RWPE2 (cell line): ENCODE measurements around the gene DEDD2.

ENCODE experiments used
- ATAC-seq: fragments of 200-7000 bp; cut with Tn5 transposase; 3 replicates; pipeline ENCODE4 v1.9.1; 2021; ENCODE audit warnings: low read depth
- DNase-seq: peaks from one replicate; pipeline ENCODE4 v3.0.0-alpha.2; 2020; ENCODE audit warnings: low spot score
- H3K27ac ChIP-seq: fragments of 450-650 bp; 2 replicates; pipeline ENCODE4 v1.5.1; 2017; ENCODE audit warnings: mild to moderate bottlenecking; ENCODE audit not compliant: poor library complexity, severe bottlenecking
- H3K27me3 ChIP-seq: fragments of 250-450 bp; sonication (Bioruptor Pico); 2 replicates; pipeline ENCODE4 v1.5.1; 2021; ENCODE audit warnings: mild to moderate bottlenecking, moderate library complexity; ENCODE audit not compliant: insufficient read depth, poor library complexity, severe bottlenecking
- H3K36me3 ChIP-seq: fragments of 250-450 bp; sonication (Bioruptor Pico); 2 replicates; pipeline ENCODE4 v1.5.1; 2020; ENCODE audit warnings: low read depth, mild to moderate bottlenecking, moderate library complexity
- H3K4me1 ChIP-seq: fragments of 250-450 bp; sonication (Bioruptor Pico); 2 replicates; pipeline ENCODE4 v1.5.1; 2021; ENCODE audit warnings: mild to moderate bottlenecking, moderate library complexity; ENCODE audit not compliant: insufficient read depth, poor library complexity, severe bottlenecking
- H3K4me3 ChIP-seq: fragments of 250-450 bp; sonication (Bioruptor Pico); 2 replicates; pipeline ENCODE4 v1.5.1; 2021; ENCODE audit warnings: mild to moderate bottlenecking, moderate library complexity; ENCODE audit not compliant: severe bottlenecking
- H3K9me3 ChIP-seq: fragments of 250-450 bp; sonication (Bioruptor Pico); 2 replicates; pipeline ENCODE4 v1.5.1; 2021; ENCODE audit warnings: mild to moderate bottlenecking, moderate library complexity; ENCODE audit not compliant: severe bottlenecking
- TF ChIP-seq, protein P1 (sequence below): fragments of 450-650 bp; IDR thresholded peaks from one replicate; pipeline ENCODE4 v1.5.1; 2017; ENCODE audit warnings: mild to moderate bottlenecking, moderate library complexity; ENCODE audit not compliant: poor library complexity, severe bottlenecking

DEDD2 gene

DNA sequence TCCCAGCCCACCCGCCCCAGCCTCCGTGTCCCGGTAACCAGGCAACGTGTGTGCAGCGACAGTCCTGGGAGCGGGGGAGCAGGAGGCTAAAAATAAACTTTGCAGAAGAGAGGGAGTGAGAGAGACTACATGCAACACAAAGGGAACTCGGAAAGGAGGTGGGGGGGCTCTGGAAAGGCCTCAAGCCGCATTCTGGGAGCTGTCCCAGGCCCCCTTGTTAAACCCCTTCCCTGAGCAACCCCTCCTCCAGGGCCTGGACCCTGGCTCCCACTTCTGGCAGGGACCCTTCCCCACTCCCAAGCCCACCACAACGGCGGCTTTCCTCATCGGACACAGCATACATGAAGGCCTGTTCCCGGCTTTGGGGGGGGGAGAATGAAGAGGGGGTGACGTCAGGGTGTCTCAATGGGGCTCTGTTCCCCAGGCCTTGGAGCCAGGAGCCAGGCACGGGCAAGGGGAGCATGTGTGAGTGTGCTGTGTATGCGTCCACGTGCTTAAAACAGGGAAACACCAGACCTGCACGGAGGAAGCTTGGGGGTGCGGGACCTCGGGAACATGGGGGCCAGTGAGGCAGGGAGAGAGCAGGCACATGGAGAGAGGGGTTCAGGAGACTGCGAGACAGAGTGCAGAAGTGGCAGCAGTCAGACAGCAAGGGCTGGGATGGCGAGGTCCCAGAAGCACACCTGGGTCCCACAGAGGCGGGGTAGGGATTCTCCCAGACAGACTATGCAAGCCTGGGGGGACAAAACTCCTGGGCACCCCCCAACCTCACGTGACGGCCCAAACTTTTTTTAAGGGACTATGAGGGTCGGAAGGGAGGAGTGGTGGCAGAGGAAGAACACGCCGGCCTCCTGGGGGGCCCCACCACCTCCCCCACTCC, 35.1 kb upstream of the DEDD2 start:
- TF ChIP-seq, protein P1, sequence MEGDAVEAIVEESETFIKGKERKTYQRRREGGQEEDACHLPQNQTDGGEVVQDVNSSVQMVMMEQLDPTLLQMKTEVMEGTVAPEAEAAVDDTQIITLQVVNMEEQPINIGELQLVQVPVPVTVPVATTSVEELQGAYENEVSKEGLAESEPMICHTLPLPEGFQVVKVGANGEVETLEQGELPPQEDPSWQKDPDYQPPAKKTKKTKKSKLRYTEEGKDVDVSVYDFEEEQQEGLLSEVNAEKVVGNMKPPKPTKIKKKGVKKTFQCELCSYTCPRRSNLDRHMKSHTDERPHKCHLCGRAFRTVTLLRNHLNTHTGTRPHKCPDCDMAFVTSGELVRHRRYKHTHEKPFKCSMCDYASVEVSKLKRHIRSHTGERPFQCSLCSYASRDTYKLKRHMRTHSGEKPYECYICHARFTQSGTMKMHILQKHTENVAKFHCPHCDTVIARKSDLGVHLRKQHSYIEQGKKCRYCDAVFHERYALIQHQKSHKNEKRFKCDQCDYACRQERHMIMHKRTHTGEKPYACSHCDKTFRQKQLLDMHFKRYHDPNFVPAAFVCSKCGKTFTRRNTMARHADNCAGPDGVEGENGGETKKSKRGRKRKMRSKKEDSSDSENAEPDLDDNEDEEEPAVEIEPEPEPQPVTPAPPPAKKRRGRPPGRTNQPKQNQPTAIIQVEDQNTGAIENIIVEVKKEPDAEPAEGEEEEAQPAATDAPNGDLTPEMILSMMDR: no peak
- peaks cover 7% of the 10 kb centered on the region for H3K4me1 ChIP-seq
- ATAC-seq: peak; percentile 5; the same call in 1 of the 3 replicates
- H3K27ac ChIP-seq: peak overlapping the region; percentile 96
- no peak for DNase-seq
- peak overlapping the region; percentile 79 for H3K4me3 ChIP-seq
- no peaks in the 10 kb centered on the region for H3K27me3 ChIP-seq
- H3K9me3 ChIP-seq: no peaks in the 10 kb centered on the region
- peaks cover 31% of the 10 kb centered on the region for H3K36me3 ChIP-seq

DNA sequence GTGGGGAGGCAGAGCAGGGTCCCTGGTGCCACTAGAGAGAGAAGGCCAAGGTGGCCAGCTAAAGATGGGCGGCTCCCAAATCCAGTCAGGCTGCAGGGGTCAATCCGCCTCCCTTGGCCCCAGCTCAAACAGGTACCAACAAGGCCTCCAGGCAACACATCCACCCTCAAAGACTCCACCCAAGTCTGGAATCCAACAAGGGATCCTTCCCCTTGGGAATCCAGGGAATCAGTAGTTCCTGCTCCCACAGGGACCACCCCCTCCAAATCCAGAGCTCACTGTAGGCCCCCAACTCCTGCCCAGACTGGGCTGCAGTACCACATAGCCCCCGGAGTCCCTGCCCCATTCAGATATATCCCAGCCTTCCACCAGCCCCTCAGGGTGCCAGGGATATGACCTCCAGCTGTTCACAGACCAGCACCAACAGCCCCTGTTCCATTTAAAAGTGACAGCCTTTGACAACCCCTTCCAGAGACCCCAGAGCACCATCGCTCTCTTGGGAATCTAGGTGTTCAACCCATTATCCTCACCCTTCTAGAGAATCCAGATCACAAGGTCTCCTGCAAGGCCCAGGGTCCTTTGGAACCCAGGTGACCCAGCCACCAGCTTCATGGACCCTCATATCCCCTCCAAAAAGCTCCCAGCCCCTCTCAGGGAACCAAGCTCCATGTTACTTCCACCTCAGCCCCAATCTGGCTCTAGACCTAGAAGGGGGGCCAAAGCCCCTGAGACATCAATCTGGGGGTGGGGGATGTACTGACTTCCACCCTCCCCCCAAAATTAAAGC, 34.3 kb upstream of the DEDD2 start:
- Histone ChIP-seq H3K27me3 (no peaks in the 10 kb centered on the region), H3K4me1 (peaks cover 7% of the 10 kb centered on the region), H3K4me3 (peak overlapping the region; percentile 79), H3K9me3 (no peaks in the 10 kb centered on the region), H3K36me3 (peaks cover 34% of the 10 kb centered on the region), H3K27ac (peak overlapping the region; percentile 96)
- TF ChIP-seq, protein P1: no peak
- DNase-seq (no peak), ATAC-seq (peak; percentile 15; the same call in 1 of the 3 replicates)

DNA sequence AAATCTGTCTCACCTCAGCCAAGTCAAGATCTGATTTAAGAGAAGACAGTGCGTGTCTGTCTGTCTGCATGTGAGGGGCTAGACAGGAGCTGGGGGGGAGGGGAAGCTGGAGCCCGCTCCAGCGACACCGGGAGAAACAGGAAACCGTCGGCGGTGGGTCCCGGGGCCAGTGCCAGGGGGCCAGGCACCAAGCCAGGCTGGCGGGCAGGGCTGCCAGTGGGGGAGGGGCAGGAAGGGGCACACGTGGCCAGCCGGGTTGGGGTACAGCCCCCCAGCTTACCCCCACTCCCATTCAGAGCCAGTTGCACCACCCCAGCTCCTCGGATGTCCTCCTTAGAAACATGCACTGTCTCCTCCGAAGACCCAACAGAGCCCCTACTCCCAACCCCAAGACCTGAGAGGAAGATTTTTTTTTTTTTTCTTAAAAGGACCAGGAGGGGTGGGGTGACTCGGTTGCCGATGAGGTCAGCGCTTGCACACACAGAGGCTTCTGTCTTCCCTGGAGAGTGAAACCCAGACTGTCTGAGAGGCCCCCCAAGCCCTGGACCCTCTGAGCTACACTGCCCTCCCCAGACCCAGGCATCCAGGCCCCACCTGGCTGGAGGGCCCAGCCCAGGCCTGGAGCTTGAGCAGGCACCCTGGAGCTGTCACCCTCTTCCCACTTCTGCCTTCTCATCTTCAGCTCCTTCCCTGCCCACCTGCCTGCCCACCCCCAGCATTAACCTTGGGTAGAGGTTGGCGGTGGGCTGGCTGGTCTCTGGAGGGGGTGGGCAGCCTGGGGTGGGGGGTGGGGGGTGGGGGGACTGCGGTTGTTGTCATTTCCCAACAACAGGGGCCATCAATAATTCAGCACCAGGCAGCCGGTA, 33.4 kb upstream of the DEDD2 start:
- peak overlapping the region; percentile 96 for H3K27ac ChIP-seq
- H3K27me3 ChIP-seq: no peaks in the 10 kb centered on the region
- H3K4me3 ChIP-seq: peak overlapping the region; percentile 5
- TF ChIP-seq, protein P1: no peak
- H3K4me1 ChIP-seq: peaks cover 7% of the 10 kb centered on the region
- H3K9me3 ChIP-seq: no peaks in the 10 kb centered on the region
- H3K36me3 ChIP-seq: peaks cover 38% of the 10 kb centered on the region
- no peak for DNase-seq
- ATAC-seq: no peak

DNA sequence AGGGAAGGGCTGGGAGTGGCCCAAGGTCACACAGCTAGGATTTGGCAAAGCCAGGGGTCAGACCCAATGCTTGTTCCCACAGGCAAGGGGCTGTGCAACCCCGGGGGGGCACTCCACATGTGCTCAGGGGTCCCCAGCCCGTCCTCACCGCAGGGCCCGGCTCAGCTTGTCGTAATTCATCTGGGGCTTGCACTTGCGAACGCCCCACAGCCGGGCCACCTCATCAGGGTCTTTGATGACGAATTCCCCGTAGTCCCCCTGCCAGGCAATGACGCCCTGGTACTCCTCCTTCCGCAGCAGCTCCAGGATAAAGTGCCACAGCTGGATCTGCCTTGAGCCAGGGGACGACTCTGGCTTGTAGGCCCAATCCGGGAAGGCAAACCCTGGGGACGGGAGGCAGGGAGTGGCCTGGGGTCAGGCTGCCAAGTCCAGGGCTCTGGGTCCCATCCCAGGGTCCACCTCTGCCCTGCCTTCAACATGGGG, 32.7 kb upstream of the DEDD2 start:
- ATAC-seq (no peak), DNase-seq (no peak)
- peak overlapping the region; percentile 5 for H3K4me3 ChIP-seq
- peaks cover 7% of the 10 kb centered on the region for H3K4me1 ChIP-seq
- no peaks in the 10 kb centered on the region for H3K27me3 ChIP-seq
- peak overlapping the region; percentile 96 for H3K27ac ChIP-seq
- no peaks in the 10 kb centered on the region for H3K9me3 ChIP-seq
- TF ChIP-seq, protein P1: no peak
- peaks cover 38% of the 10 kb centered on the region for H3K36me3 ChIP-seq
